Thymus (tissue), 14 donors: ENCODE data around the gene CELF3. TPM values are rescaled to one million over a fixed set of nuclear protein-coding genes. Genes with fewer than 3 reads are reported as not detected.
A peak's percentile ranks its signal among the peaks of the same experiment; 100 is the strongest.

Experiments used
- DNase-seq, 9 donors: peaks; one replicate each; pipeline ENCODE4 v3.0.0-alpha.2; 2013; ENCODE audit warnings: low spot score in 9 of 9, low read depth in 6 of 9, missing footprints in 1 of 9
- H3K27ac ChIP-seq, 2 donors: one replicate each; pipeline ENCODE4 v1.5.1; 2013; ENCODE audit warnings: control low read depth in 1 of 2, low read depth in 1 of 2, low read length in 1 of 2, mild to moderate bottlenecking in 1 of 2, moderate library complexity in 1 of 2
- H3K27me3 ChIP-seq, 2 donors: one replicate each; pipeline ENCODE4 v1.5.1; 2013; ENCODE audit warnings: low read length in 1 of 2; ENCODE audit not compliant: control insufficient read depth in 2 of 2, insufficient read depth in 1 of 2
- H3K36me3 ChIP-seq, 2 donors: one replicate each; pipeline ENCODE4 v1.5.1; 2013; ENCODE audit warnings: low read length in 1 of 2, mild to moderate bottlenecking in 1 of 2, moderate library complexity in 1 of 2; ENCODE audit not compliant: control insufficient read depth in 2 of 2, insufficient read depth in 2 of 2
- H3K4me1 ChIP-seq, 2 donors: one replicate each; pipeline ENCODE4 v1.5.1; 2013; ENCODE audit warnings: low read length in 2 of 2; ENCODE audit not compliant: control insufficient read depth in 2 of 2, insufficient read depth in 2 of 2
- H3K4me3 ChIP-seq, 2 donors: one replicate each; pipeline ENCODE4 v1.5.1; 2013; ENCODE audit warnings: low read length in 2 of 2, control low read depth in 1 of 2, mild to moderate bottlenecking in 1 of 2
- H3K9me3 ChIP-seq, 2 donors: one replicate each; pipeline ENCODE4 v1.5.1; 2013; ENCODE audit warnings: low read length in 1 of 2, mild to moderate bottlenecking in 1 of 2; ENCODE audit not compliant: control insufficient read depth in 2 of 2, insufficient read depth in 1 of 2
- WGBS: extraction: QIAGEN DNeasy Blood & Tissue Kit; methylation state at CpG from one replicate; pipeline ENCODE4 v1.1.7; 2013; 5-methylcytosine and 5-hydroxymethylcytosine counted together
- long read RNA-seq, 10 donors: transcript quantifications; one replicate each; lab custom pipeline, GENCODE V29; 2026
- polyA plus RNA-seq: library from polyadenylated mRNA; stranded (reverse); fragments of 200-250 nt; gene quantifications from one replicate; pipeline ENCODE4 v1.2.3, GENCODE V29; 2013
- total RNA-seq: library from RNA; stranded (reverse); fragments of 120-200 nt; gene quantifications from one replicate; pipeline ENCODE4 v1.2.4, GENCODE V29; 2013
- donor health status: healthy.

The CELF3 gene
- total RNA-seq = 0.05 TPM
- 0.18 TPM for polyA plus RNA-seq
- long read RNA-seq, donor 1 = 0 reads
- long read RNA-seq, donor 2 = 0 reads
- long read RNA-seq, donor 3 = 0 reads
- long read RNA-seq, donor 4 = 0 reads
- long read RNA-seq, donor 5 = 0 reads
- long read RNA-seq, donor 6 = 0 reads
- long read RNA-seq, donor 7 = 0 reads
- long read RNA-seq, donor 8 = 0 reads
- long read RNA-seq, donor 9 = 0 reads
- long read RNA-seq, donor 10 = 0 reads

DNA sequence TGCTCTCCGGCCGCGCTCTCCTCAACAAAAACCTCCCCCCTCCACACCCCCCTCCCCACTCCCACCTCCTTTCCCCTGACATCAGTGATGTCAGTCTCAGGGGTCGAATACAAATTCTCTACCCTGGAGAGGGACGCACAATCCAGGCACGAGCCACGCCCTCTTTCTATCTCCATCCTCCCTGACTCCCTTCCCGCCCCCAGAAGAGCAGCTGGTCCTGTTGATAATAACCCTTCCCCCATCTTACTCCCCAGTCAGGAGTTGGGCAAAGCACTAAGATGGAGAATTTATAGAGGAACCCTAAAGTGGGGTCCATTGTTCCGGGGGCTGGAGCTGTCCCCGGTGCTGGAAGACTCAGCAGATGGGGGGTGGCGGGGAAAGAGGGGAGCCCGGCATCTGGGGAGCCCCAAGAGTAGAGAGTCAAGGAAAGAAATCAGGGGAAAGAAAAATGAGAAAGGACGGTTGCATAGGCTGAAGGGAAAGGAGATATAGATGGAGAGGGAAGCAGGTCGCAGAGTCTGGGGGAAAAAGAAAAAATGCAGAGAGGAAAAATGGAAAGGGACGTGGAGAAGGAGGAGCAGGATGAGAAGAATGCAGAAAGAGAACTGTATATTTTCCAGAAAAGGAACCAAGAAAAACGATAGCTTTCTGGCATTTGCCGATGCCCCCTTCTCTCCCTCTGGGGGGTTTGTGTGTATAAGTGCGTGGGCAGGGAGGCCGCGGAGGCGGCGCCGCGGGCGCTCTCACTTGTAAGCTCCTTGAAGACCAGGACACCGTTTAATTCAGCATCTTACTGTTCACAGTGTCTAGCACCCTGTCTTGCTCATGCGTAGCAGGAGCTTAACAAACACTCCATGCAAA lies at the start of gene CELF3:
Gene CELF3, minus strand, starts transcription at position 33 of the 861 bp plus-strand sequence. CDS start 783 bp downstream, outside the sequence.
- DNase-seq = peak in 2 of 9 donors; percentile 38 to 56

DNA sequence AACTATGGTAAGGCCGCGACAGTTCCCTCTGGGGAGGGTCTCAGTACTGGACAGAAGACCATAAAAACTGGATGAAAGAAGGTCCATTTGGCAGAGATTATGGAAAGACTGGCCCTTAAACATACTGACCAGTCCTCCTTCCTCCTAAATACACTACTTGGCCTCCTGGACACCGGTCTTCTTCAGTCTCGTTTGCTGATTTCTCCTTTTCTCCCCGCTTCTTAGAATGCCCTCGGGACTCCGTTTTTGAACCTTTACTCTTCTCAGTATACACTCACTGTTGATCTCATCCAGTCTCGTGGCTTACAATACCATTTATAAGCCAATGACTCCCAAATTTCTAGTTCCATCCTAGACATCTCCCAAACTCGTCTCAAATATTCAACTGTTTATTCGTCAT lies 47.4 kb upstream of the CELF3 start:
- H3K4me3 ChIP-seq = peak overlapping the region; percentile 89 to 92
- peaks cover 9 to 15% of the 10 kb centered on the region in 2 donors for H3K4me1 ChIP-seq
- no peaks in the 10 kb centered on the region for H3K27me3 ChIP-seq
- H3K36me3 ChIP-seq = peaks cover 25 to 32% of the 10 kb centered on the region in 2 donors
- WGBS = 75% methylated on average over 10 of the region's 10 CpGs
- H3K27ac ChIP-seq = peak overlapping the region; percentile 70 to 89
- H3K9me3 ChIP-seq = no peaks in the 10 kb centered on the region
- no peak for DNase-seq

More for the DNA sequence above, at the start of gene CELF3:
- Histone ChIP-seq H3K9me3 (peaks cover 0 to 6% of the 10 kb centered on the region in 2 donors), H3K27ac (no peak within 1 kb of the TSS), H3K27me3 (peaks cover 19 to 94% of the 10 kb centered on the region in 2 donors), H3K4me3 (no peak within 1 kb of the TSS), H3K4me1 (peaks cover 3 to 25% of the 10 kb centered on the region in 2 donors), H3K36me3 (no peaks in the 10 kb centered on the region)
- 14% methylated on average over 27 of the region's 27 CpGs for WGBS

DNA sequence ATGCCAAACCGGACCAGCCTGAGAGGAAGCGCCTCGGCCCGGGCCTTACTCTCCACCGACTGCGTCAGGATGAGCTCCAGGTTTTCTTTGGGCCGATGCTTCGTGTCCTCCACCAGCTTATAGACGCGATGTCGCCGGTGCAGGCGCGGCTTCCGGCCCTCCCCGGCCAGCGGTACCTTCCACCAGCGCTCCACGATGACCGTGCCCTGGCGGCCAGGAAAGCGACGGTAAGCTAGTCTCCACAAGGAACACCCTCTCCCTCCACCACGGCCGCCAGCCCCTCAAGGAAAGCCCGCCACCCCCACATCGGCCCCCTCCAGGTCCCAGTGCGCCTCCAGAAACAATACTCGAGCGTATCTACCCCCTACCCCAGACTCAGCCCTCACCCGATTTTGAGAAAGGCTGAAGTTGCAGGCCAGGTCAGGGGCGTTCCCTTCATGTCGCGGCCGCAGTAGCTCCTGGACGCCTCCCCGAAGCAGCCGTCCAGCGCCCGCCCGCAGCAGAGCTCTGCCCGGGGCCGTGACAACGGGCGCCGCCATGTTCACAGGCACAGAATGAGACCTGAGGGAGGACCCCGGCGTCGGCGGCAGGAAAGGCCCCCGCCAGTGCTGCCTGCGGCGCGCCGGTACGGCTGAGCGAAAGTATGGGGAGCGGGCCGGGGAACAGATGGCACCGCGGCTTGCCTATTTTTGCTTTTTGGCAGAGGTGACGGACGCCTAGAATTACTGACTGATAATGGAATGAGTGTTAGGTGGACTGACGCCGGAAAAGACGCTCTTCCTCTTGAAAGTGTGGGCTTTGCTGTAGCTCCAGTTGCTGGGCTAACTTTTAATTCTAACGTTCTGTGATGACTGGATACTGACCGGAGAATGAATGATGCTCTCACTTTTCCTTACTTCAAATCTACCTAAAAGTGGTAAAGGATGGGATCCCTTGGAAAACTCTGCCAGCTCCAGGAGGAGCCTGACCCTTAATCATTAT lies 46.6 kb upstream of the CELF3 start, which contains the start of gene MRPL9:
Gene MRPL9, minus strand, starts transcription at position 556 of the 981 bp plus-strand sequence. Its CDS starts 17 bp downstream, at position 539.
- H3K27me3 ChIP-seq = no peaks in the 10 kb centered on the region
- DNase-seq = peak; percentile 56 to 90 (median 71)
- H3K9me3 ChIP-seq = no peaks in the 10 kb centered on the region
- peak within 1 kb of the TSS; percentile 89 to 92 for H3K4me3 ChIP-seq
- under 1% methylated on average over 68 of the region's 68 CpGs for WGBS
- H3K4me1 ChIP-seq = peaks cover 9 to 15% of the 10 kb centered on the region in 2 donors
- H3K36me3 ChIP-seq = peaks cover 25 to 37% of the 10 kb centered on the region in 2 donors
- peak within 1 kb of the TSS; percentile 70 to 89 for H3K27ac ChIP-seq

DNA sequence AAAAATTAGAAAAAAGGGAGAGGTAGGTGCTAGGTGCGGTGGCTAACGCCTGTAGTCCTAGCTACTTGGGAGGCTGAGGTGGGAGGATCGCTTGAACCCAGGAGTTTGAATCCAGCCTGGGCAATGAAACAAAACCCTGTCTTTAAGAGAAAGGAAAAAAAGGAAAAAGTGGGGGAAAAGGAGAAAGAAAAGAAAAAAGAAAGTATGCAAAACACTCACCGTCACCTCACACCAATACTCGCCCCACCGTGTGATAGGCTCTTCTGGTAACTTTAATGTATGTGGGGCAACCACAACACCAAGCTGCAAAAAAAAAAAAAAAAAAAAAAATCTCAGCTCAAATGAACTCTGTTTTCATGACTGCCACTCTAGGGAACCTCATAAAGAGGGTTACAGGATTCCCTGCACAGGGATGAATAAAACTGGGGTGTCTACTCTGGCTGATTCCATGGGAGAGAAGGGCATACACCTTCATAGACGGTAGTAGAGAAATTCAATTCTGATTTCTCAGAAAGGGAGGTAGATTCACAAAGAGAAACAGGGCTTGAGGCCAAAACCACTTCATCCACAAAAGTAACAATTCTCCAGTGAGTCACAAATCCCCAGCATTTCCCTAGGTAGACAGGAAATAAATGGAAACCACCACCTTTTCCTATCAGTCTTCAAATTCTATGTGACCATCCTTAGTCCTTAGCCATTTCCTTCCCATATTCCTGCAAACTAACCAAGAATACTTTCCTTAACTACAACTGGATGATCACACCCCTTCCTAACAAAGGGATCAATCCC lies 44.2 kb upstream of the CELF3 start:
- H3K4me1 ChIP-seq = peaks cover 9 to 15% of the 10 kb centered on the region in 2 donors
- 98% methylated on average over 7 of the region's 7 CpGs for WGBS
- no peak for DNase-seq
- H3K27ac ChIP-seq = no peak overlapping the region
- H3K27me3 ChIP-seq = no peaks in the 10 kb centered on the region
- peaks cover 40 to 41% of the 10 kb centered on the region in 2 donors for H3K36me3 ChIP-seq
- H3K9me3 ChIP-seq = no peaks in the 10 kb centered on the region
- H3K4me3 ChIP-seq = no peak overlapping the region

DNA sequence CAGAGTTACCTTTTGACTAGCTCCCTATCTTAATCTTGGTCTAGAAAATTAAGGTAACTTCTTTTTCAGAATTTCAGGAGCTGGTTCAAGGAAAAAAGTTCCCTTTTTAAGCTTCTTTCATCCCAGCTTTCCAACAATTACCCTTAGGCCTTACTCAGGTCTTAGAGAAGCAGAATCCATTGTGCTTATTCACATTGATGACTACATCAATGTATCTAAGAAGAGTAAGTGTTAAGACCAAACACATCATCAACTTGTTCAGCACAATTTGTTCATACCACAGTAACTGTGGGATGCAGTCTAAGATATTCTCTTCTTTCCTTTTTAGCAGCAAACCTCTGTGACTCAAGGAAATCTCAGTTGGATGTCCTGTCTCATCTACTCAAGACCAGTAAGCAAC lies 42.6 kb upstream of the CELF3 start:
- H3K27ac ChIP-seq = no peak overlapping the region
- DNase-seq = no peak
- peaks cover 40 to 41% of the 10 kb centered on the region in 2 donors for H3K36me3 ChIP-seq
- peaks cover 9 to 15% of the 10 kb centered on the region in 2 donors for H3K4me1 ChIP-seq
- H3K4me3 ChIP-seq = no peak overlapping the region
- no peaks in the 10 kb centered on the region for H3K9me3 ChIP-seq
- H3K27me3 ChIP-seq = no peaks in the 10 kb centered on the region

DNA sequence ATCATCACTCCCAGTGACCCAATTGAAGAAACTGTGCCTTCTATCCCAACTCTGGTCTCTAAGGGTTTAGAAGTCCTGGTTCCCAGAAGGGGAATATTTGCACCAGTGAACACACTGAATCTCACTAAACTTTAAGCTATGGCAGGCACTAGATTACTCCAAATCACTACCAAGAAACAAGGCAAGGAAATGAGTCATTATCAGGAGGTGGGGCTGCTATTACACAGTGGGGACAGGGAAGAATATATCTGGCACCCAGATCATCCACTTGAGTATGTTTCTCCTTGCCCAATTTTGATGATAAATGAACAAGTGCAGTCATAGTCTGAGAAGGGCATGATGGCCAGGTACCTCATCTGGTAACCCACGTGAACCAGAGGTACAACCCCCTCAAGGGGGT lies 39.7 kb upstream of the CELF3 start:
- Histone ChIP-seq H3K4me1 (no peaks in the 10 kb centered on the region), H3K27me3 (no peaks in the 10 kb centered on the region), H3K4me3 (no peak overlapping the region), H3K27ac (no peak overlapping the region), H3K36me3 (peaks cover 31 to 34% of the 10 kb centered on the region in 2 donors), H3K9me3 (no peaks in the 10 kb centered on the region)
- 100% methylated on average over 1 of the region's 1 CpG for WGBS
- DNase-seq = no peak

DNA sequence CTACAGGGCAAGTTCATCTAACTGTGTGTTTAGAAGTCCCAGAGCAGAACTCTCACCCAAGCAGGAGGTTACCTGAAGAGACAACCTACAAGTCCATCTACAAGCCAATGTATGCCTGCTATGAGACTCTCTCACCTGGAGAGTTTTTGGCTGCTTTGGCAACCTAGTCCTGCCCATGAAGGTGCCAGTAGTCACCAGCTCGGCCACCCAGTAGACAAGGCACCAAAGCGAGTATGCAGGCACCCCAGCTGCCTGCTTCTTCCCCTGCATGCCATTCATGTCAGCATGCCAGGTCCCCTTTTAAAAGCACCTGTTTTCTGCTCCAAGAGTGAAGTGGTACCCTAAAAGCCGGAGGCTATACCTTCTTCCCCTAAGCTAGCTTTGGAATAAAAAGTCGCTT lies 24.9 kb upstream of the CELF3 start:
- 95% methylated on average over 4 of the region's 4 CpGs for WGBS
- DNase-seq = no peak

More for the DNA sequence above, 24.9 kb upstream of the CELF3 start:
- H3K9me3 ChIP-seq = peaks cover 7 to 11% of the 10 kb centered on the region in 2 donors
- no peak overlapping the region for H3K4me3 ChIP-seq
- no peaks in the 10 kb centered on the region for H3K36me3 ChIP-seq
- peaks cover 0 to 4% of the 10 kb centered on the region in 2 donors for H3K27me3 ChIP-seq
- H3K4me1 ChIP-seq = no peaks in the 10 kb centered on the region
- H3K27ac ChIP-seq = no peak overlapping the region
